Jurkat, Clone E6-1 (cell line): ENCODE results near the gene AHSP.

ENCODE experiments used
- DNase-seq: peaks from one replicate; pipeline ENCODE4 v3.0.0-alpha.2; 2011; ENCODE audit warnings: low read depth, low spot score
- H3K4me3 ChIP-seq: 2 replicates; pipeline ENCODE4 v1.5.1; 2011; ENCODE audit warnings: mild to moderate bottlenecking, low read length, control low read depth, moderate library complexity

Gene AHSP

GRCh38 chr16:31577411-31577810 is 49.7 kb downstream of the AHSP start:
- DNase-seq, result no peak
- no peak overlapping the region for H3K4me3 ChIP-seq
